Nephron progenitor cell (in vitro differentiated cells): ENCODE results near the gene CRNKL1.

Experiments
- DNase-seq: peaks from one replicate; pipeline ENCODE4 v3.0.0; 2021
- H3K27ac Mint-ChIP-seq: 2 replicates; pipeline ENCODE4 v1.8.0; 2021; ENCODE audit warnings: mild to moderate bottlenecking, moderate library complexity, mixed read lengths
- H3K27me3 Mint-ChIP-seq: 2 replicates; pipeline ENCODE4 v1.8.0; 2021; ENCODE audit warnings: mild to moderate bottlenecking, low read depth, mixed read lengths; ENCODE audit not compliant: poor library complexity
- H3K36me3 Mint-ChIP-seq: 2 replicates; pipeline ENCODE4 v1.8.0; 2021; ENCODE audit warnings: low read depth, mixed read lengths
- H3K4me1 Mint-ChIP-seq: 2 replicates; pipeline ENCODE4 v1.8.0; 2021; ENCODE audit warnings: mixed read lengths
- H3K4me3 Mint-ChIP-seq: 2 replicates; pipeline ENCODE4 v1.8.0; 2021; ENCODE audit warnings: mild to moderate bottlenecking, moderate library complexity, mixed read lengths
- H3K9me3 Mint-ChIP-seq: 2 replicates; pipeline ENCODE4 v1.8.0; 2021; ENCODE audit warnings: mild to moderate bottlenecking, moderate library complexity, mixed read lengths
- CTCF ChIP-seq: fragments of 200-600 bp; sonication (generic); IDR thresholded peaks from 2 replicates; pipeline ENCODE4 v1.5.0; 2021; ENCODE audit warnings: antibody characterized with exemption

The CRNKL1 gene

DNA sequence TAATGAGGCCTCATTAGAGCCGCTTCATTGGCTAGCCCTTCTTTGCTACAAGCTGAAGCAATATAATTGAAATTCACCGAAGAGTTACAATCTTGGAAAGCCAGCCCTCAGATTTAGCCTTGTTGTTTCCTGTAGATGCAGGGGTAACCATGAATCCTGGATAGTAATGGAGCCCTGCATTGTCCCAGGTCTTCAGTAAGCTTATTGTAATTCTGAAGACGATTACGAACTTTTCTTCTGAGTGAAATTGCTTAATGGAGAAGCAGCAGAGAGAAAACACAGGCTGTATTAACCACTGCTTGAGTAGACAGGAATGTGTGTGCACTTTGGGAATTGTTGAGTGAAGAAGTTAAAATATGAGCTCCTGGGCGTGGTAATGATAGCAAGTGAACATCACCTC lies 61.4 kb downstream of the CRNKL1 start:
- no peak overlapping the region for H3K27ac Mint-ChIP-seq
- H3K27me3 Mint-ChIP-seq: peaks cover 4% of the 10 kb centered on the region
- H3K4me3 Mint-ChIP-seq: no peak overlapping the region
- H3K36me3 Mint-ChIP-seq: peaks cover 48% of the 10 kb centered on the region
- TF ChIP-seq CTCF: no peak
- peaks cover 46% of the 10 kb centered on the region for H3K4me1 Mint-ChIP-seq
- no peak for DNase-seq
- H3K9me3 Mint-ChIP-seq: no peaks in the 10 kb centered on the region

DNA sequence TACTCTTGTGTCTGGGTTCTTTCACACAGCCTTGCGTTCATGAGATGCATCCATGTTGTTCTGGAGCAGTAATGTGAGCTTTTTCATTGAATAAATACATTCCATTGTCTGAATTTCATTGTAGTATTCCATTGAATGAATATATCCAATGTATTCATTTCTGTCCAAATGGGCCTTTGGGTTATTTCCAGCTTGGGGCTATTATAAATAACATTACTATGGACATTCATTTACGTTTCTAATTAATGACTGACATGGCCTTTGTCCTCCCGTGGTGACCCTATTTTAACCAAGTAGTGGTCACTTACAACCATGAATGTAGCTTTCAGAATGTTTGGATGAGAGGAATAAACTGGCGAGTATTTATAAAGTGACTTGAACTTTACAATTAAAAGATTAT lies 65.2 kb downstream of the CRNKL1 start:
- H3K27ac Mint-ChIP-seq: no peak overlapping the region
- peaks cover 7% of the 10 kb centered on the region for H3K9me3 Mint-ChIP-seq
- no peak for DNase-seq
- H3K4me3 Mint-ChIP-seq: no peak overlapping the region
- H3K27me3 Mint-ChIP-seq: no peaks in the 10 kb centered on the region
- TF ChIP-seq CTCF: no peak
- H3K36me3 Mint-ChIP-seq: peaks cover 58% of the 10 kb centered on the region
- peaks cover 16% of the 10 kb centered on the region for H3K4me1 Mint-ChIP-seq

GRCh38 chr20:19986419-19986818 lies 65.8 kb downstream of the CRNKL1 start:
- Mint-ChIP-seq H3K4me3 (no peak overlapping the region), H3K9me3 (peaks cover 7% of the 10 kb centered on the region), H3K36me3 (peaks cover 64% of the 10 kb centered on the region), H3K27ac (no peak overlapping the region), H3K4me1 (peaks cover 15% of the 10 kb centered on the region), H3K27me3 (peaks cover 3% of the 10 kb centered on the region)
- DNase-seq: no peak
- no peak for TF ChIP-seq CTCF
